Caki2 (cell line): Measurements from ENCODE around the gene PTRH1. TPM values are rescaled to one million over a fixed set of nuclear protein-coding genes. Genes with fewer than 3 reads are reported as not detected.

Experiments used
- DNase-seq: peaks from one replicate; pipeline ENCODE4 v3.0.0-alpha.2; 2015; ENCODE audit warnings: low read depth
- in situ Hi-C: cut with HindIII; loops from 2 replicates; pipeline ENCODE4 v1.10.0; 2016; ENCODE audit warnings: low sequenced_read_pairs, low pct_unique_long_range_greater_than_20kb, mixed read lengths
- total RNA-seq: library from RNA; depleted of rRNA; stranded (reverse); fragments of >200 nt; shearing (Covaris generic); gene quantifications from 2 replicates; pipeline ENCODE4 v1.2.3, GENCODE V29; 2014; ENCODE audit warnings: low replicate concordance

PTRH1 gene
- total RNA-seq, 1 experiment from 2014 or later: 15.6 TPM

GRCh38 chr9:127706836-127707241 lies 8.6 kb downstream of the PTRH1 start, which contains the start of gene CFAP157:
Gene CFAP157, plus strand, starts transcription at chr9:127706988. Its CDS starts 44 bp downstream, at chr9:127707032.
- no peak for DNase-seq
- in situ Hi-C loops: no loop called here

GRCh38 chr9:127705577-127706379 lies 9.7 kb downstream of the PTRH1 start:
- no peak for DNase-seq
- in situ Hi-C loops: no loop called here

- in situ Hi-C loops: no loop called here
- no peak for DNase-seq
Observed at GRCh38 chr9:127703289-127703946, 12.0 kb downstream of the PTRH1 start.

- DNase-seq: no peak
- in situ Hi-C loops: no loop called here
Observed at GRCh38 chr9:127700594-127701255, 14.7 kb downstream of the PTRH1 start.

- DNase-seq: no peak
- in situ Hi-C loops: no loop called here
Observed at GRCh38 chr9:127700140-127700539, 15.3 kb downstream of the PTRH1 start.

- in situ Hi-C loops: no loop called here
- DNase-seq: peak; percentile 95
Observed at GRCh38 chr9:127698985-127699670, 16.3 kb downstream of the PTRH1 start.

- in situ Hi-C loops: no loop called here
- DNase-seq: no peak
Observed at GRCh38 chr9:127698386-127698785, 17.1 kb downstream of the PTRH1 start.

GRCh38 chr9:127697575-127697974 lies 17.9 kb downstream of the PTRH1 start:
- no peak for DNase-seq
- in situ Hi-C loops: no loop called here

- in situ Hi-C loops: no loop called here
Observed at GRCh38 chr9:127694890-127695720, 20.4 kb downstream of the PTRH1 start.

GRCh38 chr9:127693697-127694096 lies 21.8 kb downstream of the PTRH1 start:
- no peak for DNase-seq
- in situ Hi-C loops: no loop called here

More at GRCh38 chr9:127694890-127695720, 20.4 kb downstream of the PTRH1 start:
- no peak for DNase-seq

GRCh38 chr9:127693143-127693542 lies 22.3 kb downstream of the PTRH1 start:
- in situ Hi-C loops: no loop called here
- DNase-seq: no peak

- no peak for DNase-seq
- in situ Hi-C loops: no loop called here
Observed at GRCh38 chr9:127692071-127692470, 23.4 kb downstream of the PTRH1 start.

GRCh38 chr9:127690735-127691134 lies 24.7 kb downstream of the PTRH1 start:
- no peak for DNase-seq
- in situ Hi-C loops: no loop called here

GRCh38 chr9:127689329-127690000 lies 26.0 kb downstream of the PTRH1 start:
- DNase-seq: no peak
- in situ Hi-C loops: no loop called here

- in situ Hi-C loops: no loop called here
Observed at GRCh38 chr9:127686461-127687393, 28.7 kb downstream of the PTRH1 start.

GRCh38 chr9:127684576-127684975 lies 30.9 kb downstream of the PTRH1 start:
- DNase-seq: no peak

More at GRCh38 chr9:127686461-127687393, 28.7 kb downstream of the PTRH1 start:
- DNase-seq: no peak

More at GRCh38 chr9:127684576-127684975, 30.9 kb downstream of the PTRH1 start:
- in situ Hi-C loops: no loop called here
